ENCODE data around the gene TSPAN9. TPM values are rescaled to one million over a fixed set of nuclear protein-coding genes. Genes with fewer than 3 reads are reported as not detected.

The TSPAN9 gene
- total RNA-seq, 1 donor from 2014 or later: 114 TPM

DNA sequence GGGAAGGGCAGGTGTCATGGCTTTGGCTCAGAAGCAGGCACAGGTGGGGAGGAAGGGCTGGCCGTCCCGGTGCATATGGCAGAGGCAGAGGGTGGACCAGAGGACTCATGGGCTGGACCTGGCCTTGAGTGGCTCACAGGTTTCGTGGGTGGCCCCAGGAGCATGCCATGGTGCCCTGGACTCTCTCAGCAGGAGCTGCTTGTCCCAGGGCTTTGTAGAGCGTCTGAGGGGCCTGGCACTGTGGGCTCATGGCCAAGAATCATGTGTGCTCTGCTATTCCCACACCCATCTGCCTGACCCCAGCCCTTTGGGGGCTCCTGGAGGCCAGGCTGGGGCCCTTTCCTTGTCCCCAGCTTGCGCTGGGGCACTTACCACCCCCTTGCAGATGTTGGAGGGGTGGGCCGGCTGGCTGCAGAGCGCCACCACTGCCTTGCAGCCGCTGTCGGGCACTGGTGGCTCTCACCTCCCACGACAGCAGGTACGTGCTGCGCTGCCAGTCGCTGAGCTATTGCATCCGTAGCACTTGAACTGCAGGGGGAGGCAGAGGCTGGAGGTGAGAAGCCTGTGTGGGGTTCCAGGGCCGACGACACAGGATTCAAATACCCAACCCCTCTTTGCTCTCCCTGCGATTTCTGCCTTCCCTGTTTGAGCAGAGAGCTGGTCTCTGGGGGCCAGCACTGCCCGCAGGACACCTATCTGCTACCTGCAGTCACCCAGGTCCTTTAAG is 226.4 kb downstream of the TSPAN9 start:
- no peak for DNase-seq (ENCODE audit: extremely low spot score, unreplicated experiment)

DNA sequence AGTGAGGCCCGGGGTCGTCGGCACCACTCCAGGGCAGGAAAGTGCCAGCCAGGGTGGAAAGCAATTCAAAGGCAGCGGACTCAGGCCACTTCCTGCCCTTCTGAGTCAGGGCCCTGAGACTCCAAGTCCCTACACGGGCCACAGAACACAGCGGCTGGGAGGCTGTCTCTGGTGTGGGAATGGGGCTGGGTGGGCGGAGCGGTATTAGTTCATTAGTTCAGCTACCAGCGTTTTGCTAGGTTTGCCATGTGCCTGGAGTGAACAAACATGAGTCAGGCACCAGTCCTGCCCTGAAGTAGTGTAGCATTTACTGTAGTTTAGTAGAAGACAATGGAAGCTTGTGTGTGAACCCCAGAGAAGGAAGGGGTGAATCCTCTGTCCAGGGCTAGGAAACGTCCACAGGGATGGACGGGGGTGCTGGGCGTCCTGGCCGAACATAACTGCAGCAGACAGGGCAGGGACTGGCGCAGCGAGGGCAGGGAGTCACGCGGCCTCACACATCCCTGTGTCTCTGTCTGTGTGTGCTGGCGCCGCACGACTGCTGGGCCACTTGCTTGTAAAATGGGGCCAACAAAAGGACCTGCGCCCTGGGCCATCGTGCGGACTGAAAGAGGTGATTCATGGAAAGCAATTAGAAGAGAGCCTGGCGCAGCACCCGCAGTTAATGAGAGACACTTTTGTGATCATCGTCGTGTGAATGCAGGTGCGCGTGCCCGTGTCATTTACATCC is 227.4 kb downstream of the TSPAN9 start:
- Mint-ChIP-seq H3K9me3 (ENCODE audit: unreplicated experiment) (no peaks in the 10 kb centered on the region), H3K27ac (ENCODE audit: unreplicated experiment) (no peak overlapping the region), H3K27me3 (ENCODE audit: unreplicated experiment) (peaks cover 19% of the 10 kb centered on the region), H3K4me3 (ENCODE audit: unreplicated experiment) (no peak overlapping the region), H3K4me1 (ENCODE audit: unreplicated experiment) (peaks cover 20% of the 10 kb centered on the region), H3K36me3 (ENCODE audit: unreplicated experiment) (no peaks in the 10 kb centered on the region)
- no peak for DNase-seq (ENCODE audit: extremely low spot score, unreplicated experiment)
- TF ChIP-seq, protein P1, sequence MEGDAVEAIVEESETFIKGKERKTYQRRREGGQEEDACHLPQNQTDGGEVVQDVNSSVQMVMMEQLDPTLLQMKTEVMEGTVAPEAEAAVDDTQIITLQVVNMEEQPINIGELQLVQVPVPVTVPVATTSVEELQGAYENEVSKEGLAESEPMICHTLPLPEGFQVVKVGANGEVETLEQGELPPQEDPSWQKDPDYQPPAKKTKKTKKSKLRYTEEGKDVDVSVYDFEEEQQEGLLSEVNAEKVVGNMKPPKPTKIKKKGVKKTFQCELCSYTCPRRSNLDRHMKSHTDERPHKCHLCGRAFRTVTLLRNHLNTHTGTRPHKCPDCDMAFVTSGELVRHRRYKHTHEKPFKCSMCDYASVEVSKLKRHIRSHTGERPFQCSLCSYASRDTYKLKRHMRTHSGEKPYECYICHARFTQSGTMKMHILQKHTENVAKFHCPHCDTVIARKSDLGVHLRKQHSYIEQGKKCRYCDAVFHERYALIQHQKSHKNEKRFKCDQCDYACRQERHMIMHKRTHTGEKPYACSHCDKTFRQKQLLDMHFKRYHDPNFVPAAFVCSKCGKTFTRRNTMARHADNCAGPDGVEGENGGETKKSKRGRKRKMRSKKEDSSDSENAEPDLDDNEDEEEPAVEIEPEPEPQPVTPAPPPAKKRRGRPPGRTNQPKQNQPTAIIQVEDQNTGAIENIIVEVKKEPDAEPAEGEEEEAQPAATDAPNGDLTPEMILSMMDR (IDR thresholded peaks at IDR 0.05): no peak

More for the DNA sequence above, 226.4 kb downstream of the TSPAN9 start:
- H3K36me3 Mint-ChIP-seq (ENCODE audit: unreplicated experiment): no peaks in the 10 kb centered on the region
- peaks cover 20% of the 10 kb centered on the region for H3K4me1 Mint-ChIP-seq (ENCODE audit: unreplicated experiment)
- peaks cover 16% of the 10 kb centered on the region for H3K27me3 Mint-ChIP-seq (ENCODE audit: unreplicated experiment)
- H3K4me3 Mint-ChIP-seq (ENCODE audit: unreplicated experiment): no peak overlapping the region
- H3K9me3 Mint-ChIP-seq (ENCODE audit: unreplicated experiment): no peaks in the 10 kb centered on the region
- TF ChIP-seq, protein P1 (IDR thresholded peaks at IDR 0.05): no peak
- no peak overlapping the region for H3K27ac Mint-ChIP-seq (ENCODE audit: unreplicated experiment)

DNA sequence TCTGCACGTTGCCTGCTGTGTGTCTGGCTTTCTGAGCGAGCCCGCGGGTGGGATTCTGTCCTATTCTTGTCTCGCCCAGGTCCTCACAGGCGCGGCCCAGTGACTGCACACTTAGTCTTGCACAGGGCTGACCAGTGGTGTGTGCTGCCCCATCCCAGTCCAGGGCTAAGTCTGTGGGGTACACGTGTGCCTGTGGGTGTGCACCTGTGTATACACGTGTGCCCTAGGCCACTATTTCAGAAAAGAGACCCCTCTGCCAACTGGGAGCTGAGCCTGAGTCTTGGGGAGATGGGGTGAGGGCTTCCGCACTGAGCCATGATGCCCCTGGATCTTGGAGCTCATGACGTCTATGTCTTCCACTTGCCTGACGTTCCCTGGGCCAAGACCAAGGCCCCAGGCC is 228.3 kb downstream of the TSPAN9 start:
- H3K9me3 Mint-ChIP-seq (ENCODE audit: unreplicated experiment): no peaks in the 10 kb centered on the region
- H3K4me3 Mint-ChIP-seq (ENCODE audit: unreplicated experiment): no peak overlapping the region
- H3K36me3 Mint-ChIP-seq (ENCODE audit: unreplicated experiment): no peaks in the 10 kb centered on the region
- peaks cover 11% of the 10 kb centered on the region for H3K4me1 Mint-ChIP-seq (ENCODE audit: unreplicated experiment)
- DNase-seq (ENCODE audit: extremely low spot score, unreplicated experiment): no peak
- peaks cover 20% of the 10 kb centered on the region for H3K27me3 Mint-ChIP-seq (ENCODE audit: unreplicated experiment)
- TF ChIP-seq, protein P1 (IDR thresholded peaks at IDR 0.05): no peak
- no peak overlapping the region for H3K27ac Mint-ChIP-seq (ENCODE audit: unreplicated experiment)

DNA sequence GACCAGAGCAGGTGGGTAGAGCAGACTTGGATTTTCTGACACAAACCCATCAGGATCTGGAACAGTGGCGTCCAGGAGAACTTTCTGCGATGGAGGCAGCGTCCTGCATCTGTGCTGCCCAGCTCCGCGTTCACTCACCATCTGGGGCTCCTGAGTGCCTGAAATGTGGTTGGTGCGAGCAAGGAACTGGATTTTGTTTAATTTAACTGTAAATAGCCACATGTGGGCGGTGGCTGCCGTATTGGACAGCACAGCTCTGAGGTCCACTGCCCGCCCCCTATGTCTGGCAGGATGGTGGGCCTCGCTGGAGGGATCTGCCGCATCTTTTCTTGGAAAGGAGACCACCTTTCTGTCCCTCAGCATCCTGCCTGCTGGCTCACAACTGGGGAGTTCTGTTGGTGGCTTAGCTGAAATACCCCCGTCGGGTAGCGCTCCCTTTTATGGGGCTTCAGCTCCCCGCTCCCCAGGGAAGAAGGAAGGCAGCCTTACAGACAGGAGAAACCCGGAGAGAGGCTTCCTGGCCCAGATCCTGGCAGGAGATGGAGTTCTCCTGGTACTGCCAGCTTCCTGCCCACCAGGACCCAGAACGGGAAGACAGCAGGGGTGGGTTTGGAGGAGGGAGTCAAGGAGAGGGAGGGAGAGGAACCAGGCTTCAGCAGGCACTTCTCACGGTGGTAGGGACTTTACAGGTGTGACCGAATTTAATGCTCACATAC is 228.9 kb downstream of the TSPAN9 start:
- no peak overlapping the region for H3K4me3 Mint-ChIP-seq (ENCODE audit: unreplicated experiment)
- no peak for DNase-seq (ENCODE audit: extremely low spot score, unreplicated experiment)
- no peaks in the 10 kb centered on the region for H3K9me3 Mint-ChIP-seq (ENCODE audit: unreplicated experiment)
- peaks cover 20% of the 10 kb centered on the region for H3K27me3 Mint-ChIP-seq (ENCODE audit: unreplicated experiment)
- no peak overlapping the region for H3K27ac Mint-ChIP-seq (ENCODE audit: unreplicated experiment)
- no peaks in the 10 kb centered on the region for H3K36me3 Mint-ChIP-seq (ENCODE audit: unreplicated experiment)
- peaks cover 9% of the 10 kb centered on the region for H3K4me1 Mint-ChIP-seq (ENCODE audit: unreplicated experiment)
- TF ChIP-seq, protein P1 (IDR thresholded peaks at IDR 0.05): no peak

DNA sequence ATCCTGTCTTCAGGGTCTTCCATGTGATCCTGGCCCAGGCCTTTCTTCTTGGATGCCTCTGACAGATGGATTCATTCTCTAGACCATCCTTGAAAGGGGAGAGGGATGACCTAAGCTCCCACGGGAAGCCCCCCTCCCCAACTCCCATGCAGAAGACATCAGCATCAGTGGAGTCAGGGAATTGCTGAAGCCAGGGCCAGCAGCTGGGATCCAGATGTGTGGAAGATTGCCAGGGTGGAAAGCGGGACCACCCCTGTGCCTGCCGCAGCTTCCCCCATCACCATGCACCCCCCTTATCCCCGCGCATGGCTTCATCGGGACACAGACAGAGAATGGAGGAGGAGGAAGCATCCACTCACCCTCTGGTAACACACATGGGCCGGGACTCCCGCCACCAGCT is 230.2 kb downstream of the TSPAN9 start:
- Mint-ChIP-seq H3K27ac (ENCODE audit: unreplicated experiment) (no peak overlapping the region), H3K4me1 (ENCODE audit: unreplicated experiment) (peaks cover 9% of the 10 kb centered on the region), H3K4me3 (ENCODE audit: unreplicated experiment) (no peak overlapping the region), H3K36me3 (ENCODE audit: unreplicated experiment) (no peaks in the 10 kb centered on the region), H3K27me3 (ENCODE audit: unreplicated experiment) (peaks cover 31% of the 10 kb centered on the region), H3K9me3 (ENCODE audit: unreplicated experiment) (no peaks in the 10 kb centered on the region)
- DNase-seq (ENCODE audit: extremely low spot score, unreplicated experiment): no peak
- TF ChIP-seq, protein P1 (IDR thresholded peaks at IDR 0.05): no peak
